ENCODE measurements around the gene FSHR.

The FSHR gene

DNA sequence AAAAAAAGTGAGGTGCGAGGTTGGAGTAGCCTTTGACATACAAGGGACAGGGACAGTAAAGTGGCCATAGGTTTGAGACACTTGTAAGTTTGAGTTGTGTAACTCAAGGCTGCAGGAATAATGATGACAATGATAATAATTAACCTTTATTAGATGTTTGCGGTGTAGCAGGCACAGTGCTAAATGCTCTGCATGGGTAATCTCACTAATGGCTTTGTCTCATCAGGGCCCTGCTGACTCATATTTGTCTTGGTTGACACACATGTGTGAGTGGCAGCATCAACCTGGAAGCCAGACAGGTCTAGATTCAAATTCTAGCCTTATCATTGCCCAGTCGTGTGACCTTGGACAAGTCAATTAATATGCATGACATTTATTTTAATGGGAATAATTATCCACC lies 126.2 kb downstream of the FSHR start:
- DNase-seq: no peak

GRCh38 chr2:49026706-49027105 lies 127.6 kb downstream of the FSHR start:
- DNase-seq: no peak

DNA sequence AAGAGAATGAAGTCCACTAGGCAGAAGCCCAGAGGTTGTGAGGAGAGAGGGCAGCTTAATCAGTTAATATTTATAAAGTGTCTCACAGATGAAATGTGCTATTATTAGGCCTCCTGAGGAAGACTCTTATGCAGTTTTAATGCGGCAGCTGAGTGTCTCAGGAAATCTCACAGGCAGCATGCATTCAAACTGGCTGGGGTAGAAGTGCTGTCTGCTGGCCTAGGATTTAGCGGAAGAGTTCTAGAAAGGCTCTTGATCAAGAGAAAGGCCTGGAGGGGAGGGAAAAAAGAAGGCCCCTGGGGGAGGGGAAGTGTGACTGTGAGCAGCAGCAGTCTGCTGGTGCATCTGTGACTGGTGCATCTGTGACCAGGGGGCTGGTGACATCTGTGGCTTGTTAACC lies 133.0 kb downstream of the FSHR start:
- no peak for DNase-seq

DNA sequence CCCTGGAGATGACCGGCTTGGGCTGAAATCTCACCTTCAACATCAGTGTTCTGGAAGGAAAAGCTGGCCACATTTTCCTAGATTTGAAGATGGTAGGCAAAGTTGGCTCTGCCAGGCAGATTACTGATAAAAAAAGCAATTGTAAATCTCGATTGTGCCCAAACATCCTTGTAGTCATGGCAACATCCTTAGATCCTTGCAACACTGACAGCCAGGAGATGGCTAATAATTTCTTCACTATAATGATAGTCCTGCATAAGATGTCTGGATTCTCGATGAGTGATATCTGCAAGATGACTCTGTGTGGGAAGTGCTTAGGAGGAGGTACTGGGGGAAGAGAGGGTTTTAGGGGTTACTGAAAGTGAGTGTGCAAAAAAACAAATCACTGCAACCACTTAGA lies 149.1 kb downstream of the FSHR start:
- DNase-seq: no peak

- DNase-seq: no peak
These were observed 150.2 kb downstream of the FSHR start for GRCh38 chr2:49004036-49004626.

DNA sequence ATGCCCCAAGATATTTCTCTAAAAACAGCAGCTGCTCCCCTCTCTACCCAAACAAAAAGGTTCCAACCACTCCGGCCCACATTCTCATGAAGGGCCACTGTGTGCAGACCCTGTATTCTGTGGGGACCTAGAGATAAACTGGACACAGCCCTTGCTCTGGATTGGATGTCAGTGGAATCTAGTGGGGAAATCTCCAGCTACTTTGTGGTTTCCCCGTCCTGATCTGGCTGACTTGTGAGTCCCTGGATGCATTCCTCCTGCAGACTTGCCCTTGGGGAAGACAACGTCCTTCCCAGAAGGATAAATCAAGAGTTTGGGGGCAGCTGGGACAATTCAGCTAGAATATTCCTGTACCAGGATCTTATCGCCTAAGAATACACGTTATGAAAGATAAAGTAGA lies 151.1 kb downstream of the FSHR start:
- no peak for DNase-seq

GRCh38 chr2:49002750-49003149 lies 151.6 kb downstream of the FSHR start:
- no peak for DNase-seq

DNA sequence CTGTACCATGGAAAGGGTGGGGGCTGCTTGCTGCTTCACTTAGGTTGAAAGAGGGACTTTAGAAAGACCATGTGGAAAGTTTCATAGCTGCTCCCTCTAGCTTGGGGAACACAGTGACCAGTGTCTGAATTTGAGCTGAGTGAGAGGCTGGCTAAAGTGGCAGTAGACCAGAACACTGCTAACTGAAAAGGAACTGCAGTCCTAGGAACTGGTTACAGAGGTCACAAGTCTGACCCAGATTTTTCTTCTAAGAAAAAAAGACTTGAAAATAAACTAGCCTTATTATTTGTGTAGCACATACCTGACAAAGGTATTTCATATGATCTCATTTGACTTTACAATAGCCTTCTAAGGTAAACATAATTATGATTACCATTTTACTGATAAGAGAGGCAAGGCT lies 153.6 kb downstream of the FSHR start:
- no peak for DNase-seq

- DNase-seq: no peak
These were observed 155.9 kb downstream of the FSHR start for GRCh38 chr2:48998449-48998848.

DNA sequence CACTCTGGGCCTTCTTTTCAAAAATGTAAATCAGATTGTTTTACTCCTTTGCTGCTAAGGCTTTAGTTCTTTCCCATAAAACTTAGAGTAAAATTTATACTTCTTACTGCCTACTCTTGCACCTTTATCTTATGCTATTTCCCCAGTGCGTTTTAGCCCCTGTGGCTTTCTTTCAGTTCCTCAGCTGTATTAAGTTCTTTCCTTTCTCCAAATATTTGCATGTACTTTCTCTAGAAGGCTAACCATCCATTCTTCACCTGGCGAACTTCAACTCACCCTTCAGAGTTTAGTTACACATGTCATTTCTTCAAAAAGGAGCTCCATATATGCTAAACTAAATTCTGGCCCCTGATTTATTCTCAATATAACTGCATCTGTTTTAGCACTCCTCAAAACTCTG lies 160.7 kb downstream of the FSHR start:
- no peak for DNase-seq

GRCh38 chr2:48991415-48992131 lies 162.7 kb downstream of the FSHR start:
- no peak for DNase-seq

DNA sequence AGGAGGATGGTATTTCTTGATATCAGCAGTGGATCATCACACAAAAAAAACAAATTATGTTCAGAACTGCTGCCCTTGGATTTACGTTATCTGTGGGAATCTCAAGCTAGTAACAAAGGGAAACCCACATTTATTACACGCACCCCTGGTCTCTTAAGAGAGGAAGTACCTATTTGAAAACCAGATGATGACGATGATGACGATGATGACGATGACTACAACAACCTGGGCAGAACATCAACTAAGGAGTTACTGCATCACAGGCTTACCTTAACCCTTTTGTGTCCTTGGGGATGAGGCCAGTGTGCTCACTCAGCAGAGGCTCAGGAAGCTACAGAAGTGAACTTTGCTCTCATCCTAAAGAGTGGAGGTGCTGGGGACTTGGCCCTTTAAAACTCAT lies 169.4 kb downstream of the FSHR start:
- DNase-seq: no peak

DNA sequence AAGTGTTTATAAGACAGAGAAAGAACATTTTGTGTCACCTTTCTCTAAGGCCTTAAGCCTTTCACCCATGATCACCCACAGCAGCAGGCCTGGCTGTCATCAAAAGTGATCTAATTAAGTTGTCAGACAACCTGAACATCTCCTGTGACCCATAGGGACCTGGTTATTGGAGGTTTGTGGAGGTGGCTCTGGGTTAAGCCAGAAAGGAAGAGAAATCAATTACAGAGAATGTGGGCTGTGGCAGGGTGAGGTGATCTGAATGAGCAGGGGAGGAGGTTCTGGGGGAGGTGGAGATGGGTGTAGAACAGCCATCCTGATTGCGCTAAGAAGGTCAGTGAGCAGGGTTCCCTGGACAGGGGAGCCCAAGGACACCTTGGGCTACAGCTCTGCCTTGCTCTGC lies 170.8 kb downstream of the FSHR start:
- no peak for DNase-seq

- no peak for DNase-seq
These were observed 171.4 kb downstream of the FSHR start for GRCh38 chr2:48982887-48983435.

DNA sequence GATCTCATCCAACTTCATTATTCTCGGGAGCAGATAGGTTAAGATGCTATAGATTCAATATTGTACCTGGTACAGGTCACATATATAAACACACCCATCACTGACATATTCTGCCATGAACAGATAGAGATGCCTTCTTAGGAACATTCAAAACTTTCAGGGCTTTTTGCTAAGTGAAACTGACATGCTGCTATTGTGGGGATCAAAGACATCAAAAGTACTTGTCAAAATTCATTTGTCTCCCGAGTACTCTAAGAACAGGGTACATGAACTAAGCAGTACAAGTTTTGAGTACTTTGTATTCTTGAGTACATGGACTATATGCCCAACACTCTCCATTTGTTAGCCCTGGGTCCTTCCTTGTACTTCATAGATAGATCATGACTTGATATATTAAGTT lies 173.5 kb downstream of the FSHR start:
- no peak for DNase-seq

DNA sequence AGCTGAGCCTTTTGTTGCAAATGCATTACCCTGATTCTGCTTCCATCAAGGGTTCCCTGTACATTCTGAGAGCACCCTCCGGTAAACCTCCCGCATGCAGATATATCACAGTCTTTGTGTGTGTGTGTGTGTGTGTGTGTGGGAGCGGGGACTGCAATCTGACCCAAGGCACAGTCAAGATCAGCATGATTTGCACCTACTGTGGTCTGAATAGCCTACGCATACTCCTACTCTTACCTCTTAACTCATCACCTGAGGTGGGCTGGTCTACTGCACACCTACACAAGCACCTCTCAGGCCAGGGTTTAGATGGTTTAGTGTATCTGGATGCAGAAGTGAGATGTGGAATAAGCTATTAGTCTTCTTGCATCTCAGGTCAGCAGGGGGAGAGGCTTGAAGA lies 174.6 kb downstream of the FSHR start:
- DNase-seq: no peak

DNA sequence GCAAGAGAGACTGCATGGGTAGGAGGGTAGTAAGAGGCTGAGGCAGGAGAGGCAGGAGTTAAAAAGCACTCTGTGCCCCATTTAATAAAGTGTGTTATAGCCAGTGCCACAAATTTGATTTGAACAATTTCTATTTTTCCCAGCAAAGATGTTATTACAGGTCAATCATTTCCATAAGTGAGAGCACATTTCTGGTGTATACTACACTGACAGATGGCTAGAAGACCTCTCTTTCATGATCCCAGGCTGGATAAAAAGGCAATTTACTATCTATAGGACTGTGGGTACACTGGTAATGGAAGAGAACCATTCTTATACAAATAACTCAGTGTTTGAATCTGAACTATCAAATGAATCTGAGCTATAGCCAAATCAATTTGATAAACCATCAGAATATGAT lies 176.2 kb downstream of the FSHR start:
- no peak for DNase-seq

- no peak for DNase-seq
These were observed 182.5 kb downstream of the FSHR start for GRCh38 chr2:48971801-48972200.

DNA sequence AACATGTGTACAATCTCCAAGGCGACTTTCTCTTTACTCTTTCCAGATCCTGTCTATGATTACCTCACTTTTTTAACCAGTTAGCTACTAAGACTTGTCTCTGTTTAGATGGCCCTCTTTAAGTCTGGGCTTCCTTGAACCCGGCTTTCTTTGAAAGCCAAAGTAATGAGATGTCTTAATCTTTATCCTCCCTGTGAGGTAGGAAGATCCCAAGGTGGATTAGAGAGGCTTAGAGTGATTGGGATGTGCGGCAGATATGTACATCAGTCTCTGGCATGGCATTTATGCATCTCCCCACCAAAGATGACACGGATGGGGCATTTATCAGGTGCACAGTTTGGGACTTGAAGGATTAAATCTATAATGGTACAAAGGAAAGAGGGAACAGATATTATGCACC lies 186.3 kb downstream of the FSHR start:
- no peak for DNase-seq

- no peak for DNase-seq
These were observed 189.1 kb downstream of the FSHR start for GRCh38 chr2:48965204-48965603.

- DNase-seq: no peak
These were observed 193.3 kb downstream of the FSHR start for GRCh38 chr2:48961009-48961408.

DNA sequence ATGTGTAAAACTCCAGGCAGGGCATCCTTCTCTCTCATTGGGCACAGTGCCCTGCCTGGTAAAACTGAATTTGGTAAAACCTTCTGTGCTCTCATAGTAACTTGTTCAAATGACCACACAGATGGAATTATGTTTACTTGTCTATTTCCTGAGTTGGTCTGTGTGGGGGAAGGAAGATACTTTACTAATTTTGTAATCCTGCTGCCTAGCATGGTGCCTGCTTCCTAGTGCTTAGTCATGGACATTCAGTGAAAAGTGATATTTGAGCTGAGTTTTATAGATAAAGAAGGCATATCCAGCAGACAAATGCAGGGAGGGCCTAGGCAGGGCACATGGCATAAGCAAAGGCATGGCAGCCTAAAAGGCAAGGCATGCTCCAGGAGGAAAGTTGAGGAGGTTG lies 199.4 kb downstream of the FSHR start:
- no peak for DNase-seq

DNA sequence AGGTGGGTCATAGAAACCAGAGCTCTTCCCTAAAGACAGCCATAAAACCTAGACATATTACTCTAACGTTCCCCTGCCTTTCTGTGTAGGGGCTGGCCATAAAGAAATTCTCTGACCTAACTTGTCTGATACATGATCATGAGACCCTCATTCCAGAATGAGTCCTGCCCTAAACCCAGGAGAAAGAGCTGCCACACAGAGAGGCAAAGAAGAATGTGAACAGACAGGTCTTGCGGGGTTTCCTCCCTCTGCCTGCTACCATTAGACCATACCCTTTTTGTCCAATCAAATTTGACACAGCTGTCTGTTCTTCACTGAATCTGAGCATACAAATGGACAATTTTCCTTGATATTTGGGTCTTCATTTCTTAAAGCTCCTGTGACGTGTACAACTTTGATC lies 200.0 kb downstream of the FSHR start:
- no peak for DNase-seq

- no peak for DNase-seq
These were observed 201.7 kb downstream of the FSHR start for GRCh38 chr2:48952614-48953013.

- no peak for DNase-seq
These were observed 202.2 kb downstream of the FSHR start for GRCh38 chr2:48952143-48952542.

Measured in activated effector memory CD4-positive, alpha-beta T cell treated with Interleukin-2 at 50 U/mL for 16 hours (primary cell).